ENCODE data around the gene ADISSP. TPM values are rescaled to one million over a fixed set of nuclear protein-coding genes. Genes with fewer than 3 reads are reported as not detected.

The ADISSP gene
- total and polyA plus RNA-seq, 2 of the 13 experiments (the other 11 are each of a cell fraction or from before 2014, with no cell fraction given), result 38.3 to 90.6 TPM

GRCh38 chr20:3749689-3750531, 17.6 kb downstream of the ADISSP start (continued):
- TF ChIP-seq ZHX1 (CRISPR knock-in tag; IDR thresholded peaks at IDR 0.05; ENCODE audit: low read depth), result no peak
- no peak for TF ChIP-seq CSRNP2 (CRISPR knock-in tag; conservative IDR thresholded peaks at IDR 0.05; ENCODE audit: low read depth)
- TF ChIP-seq MXI1 (IDR thresholded peaks at IDR 0.05; ENCODE audit: borderline replicate concordance, low read depth, low read length), result peak; percentile 13; the same call in 1 of the 3 replicates
- 0 out of 2 replicates have a peak, but pooled peaks have one; percentile 65 for TF ChIP-seq ZFP37 (CRISPR knock-in tag; IDR thresholded peaks at IDR 0.05; ENCODE audit: borderline replicate concordance)
- TF ChIP-seq CREBL2 (CRISPR knock-in tag; IDR thresholded peaks at IDR 0.05; ENCODE audit: borderline replicate concordance), result peak; percentile 39; the same call in 1 of the 2 replicates
- no peak for TF ChIP-seq SNRNP70 (IDR thresholded peaks at IDR 0.05; ENCODE audit: low read depth, low read length)
- TF ChIP-seq IKZF4 (CRISPR knock-in tag; IDR thresholded peaks at IDR 0.05; ENCODE audit: borderline replicate concordance, low read depth, not compliant biosample characterization), result peak; percentile 89
- 0 out of 2 replicates have a peak, but pooled peaks have one; percentile 6 for TF ChIP-seq STAT5B (CRISPR knock-in tag; IDR thresholded peaks at IDR 0.05)
- 0 out of 2 replicates have a peak, but pooled peaks have one; percentile 27 for TF ChIP-seq ZNF784 (CRISPR knock-in tag; IDR thresholded peaks at IDR 0.05; ENCODE audit: borderline replicate concordance)
- peak; percentile 92 to 96; a peak in 3 of 4 replicates for TF ChIP-seq HMGXB4 (CRISPR knock-in tag; IDR thresholded peaks at IDR 0.05; ENCODE audit: borderline replicate concordance in 1 of 2, low read depth in 1 of 2)
- peak; percentile 88; the same call in 1 of the 2 replicates for TF ChIP-seq GZF1 (CRISPR knock-in tag; IDR thresholded peaks at IDR 0.05)
- TF ChIP-seq ZNF773 (CRISPR knock-in tag; IDR thresholded peaks at IDR 0.05; ENCODE audit: borderline replicate concordance), result 0 out of 2 replicates have a peak, but pooled peaks have one; percentile 37
- peak; percentile 83; the same call in 1 of the 2 replicates for TF ChIP-seq MTF2 (CRISPR knock-in tag; IDR thresholded peaks at IDR 0.05; ENCODE audit: borderline replicate concordance)
- TF ChIP-seq NFYB (CRISPR knock-in tag; IDR thresholded peaks at IDR 0.05), result no peak
- TF ChIP-seq ZNF446 (CRISPR knock-in tag; IDR thresholded peaks at IDR 0.05), result no peak
- peak; percentile 3; the same call in 1 of the 2 replicates for TF ChIP-seq RXRA (CRISPR knock-in tag; IDR thresholded peaks at IDR 0.05)
- peak; percentile 28; the same call in 1 of the 2 replicates for TF ChIP-seq IRX3 (CRISPR knock-in tag; IDR thresholded peaks at IDR 0.05; ENCODE audit: borderline replicate concordance, low read depth)
- no peak for TF ChIP-seq TCF7L2 (IDR thresholded peaks at IDR 0.05; ENCODE audit: low read depth, low read length)
- peak; percentile 62 for TF ChIP-seq ATF3 (CRISPR knock-in tag; IDR thresholded peaks at IDR 0.05)

Measured in HepG2 (cell line).